Heart left ventricle (tissue), 16 donors: ENCODE results near the gene TMEM272. TPM values are rescaled to one million over a fixed set of nuclear protein-coding genes. Genes with fewer than 3 reads are reported as not detected.

Experiments
- ATAC-seq, 4 donors: fragments of 200-7000 bp; cut with Tn5 transposase; one replicate each; pipeline ENCODE4 v1.9.1; 2020 to 2022; ENCODE audit warnings: moderate library complexity in 4 of 4, mild to moderate bottlenecking in 3 of 4, moderate number of reproducible peaks in 1 of 4
- DNase-seq, 5 donors: peaks; one replicate each; pipeline ENCODE4 v3.0.0-alpha.2; 2020
- H3K27ac ChIP-seq, 12 donors: fragments of 200-600 bp; sonication (generic) in 4 of 12; one replicate each; pipeline versions ENCODE4 v1.5.0 to v1.8.0; 2016 to 2022; ENCODE audit warnings: mild to moderate bottlenecking in 2 of 12
- H3K27me3 ChIP-seq, 9 donors: fragments of 200-600 bp; sonication (generic) in 2 of 9; one replicate each; pipeline versions ENCODE4 v1.5.1 to v1.8.0; 2016 to 2022; ENCODE audit warnings: mild to moderate bottlenecking in 3 of 9
- H3K36me3 ChIP-seq, 9 donors: fragments of 200-600 bp; sonication (generic) in 2 of 9; one replicate each; pipeline versions ENCODE4 v1.5.0 to v1.8.0; 2018 to 2022; ENCODE audit warnings: mild to moderate bottlenecking in 2 of 9
- H3K4me1 ChIP-seq, 12 donors: fragments of 200-600 bp; sonication (generic) in 4 of 12; one replicate each; pipeline versions ENCODE4 v1.5.0 to v1.8.0; 2016 to 2022; ENCODE audit warnings: mild to moderate bottlenecking in 3 of 12
- H3K4me3 ChIP-seq, 12 donors: fragments of 200-600 bp; sonication (generic) in 4 of 12; one replicate each; pipeline versions ENCODE4 v1.5.0 to v1.8.0; 2017 to 2022; ENCODE audit warnings: mild to moderate bottlenecking in 9 of 12, moderate library complexity in 4 of 12
- H3K9me3 ChIP-seq, 12 donors: fragments of 200-600 bp; sonication (generic) in 4 of 12; one replicate each; pipeline versions ENCODE4 v1.5.0 to v1.8.0; 2016 to 2022; ENCODE audit warnings: mild to moderate bottlenecking in 1 of 12
- POLR2A ChIP-seq, 2 donors: fragments of 450-650 bp; IDR thresholded peaks; one replicate each; pipeline ENCODE4 v1.6.1; 2017; ENCODE audit warnings: antibody characterized with exemption in 2 of 2, mild to moderate bottlenecking in 2 of 2, moderate library complexity in 2 of 2
- WGBS, 4 donors: extraction: QIAGEN DNeasy Blood & Tissue Kit in 2 of 4; methylation state at CpG; one replicate each; pipeline versions ENCODE4 v1.1.5 to v1.1.7; 2013 to 2018; 5-methylcytosine and 5-hydroxymethylcytosine counted together
- intact Hi-C, 10 donors: fragments of 100-400 bp; cut with DNase I; formaldehyde crosslinking; loops; one replicate each; pipeline versions ENCODE4 v1.11.1 to v1.14.2; 2022
- polyA plus RNA-seq, 2 donors: library from polyadenylated mRNA; stranded (reverse); fragments of 200-250 nt; gene quantifications; one replicate each; pipeline ENCODE4 v1.2.3, GENCODE V29; 2013
- total RNA-seq, 9 donors: library from RNA; depleted of rRNA in 2 of 9; stranded (reverse); fragments of >200 nt in 2 of 9; fragmentation: NEBNext Ultra II Directional in 3 of 9; extraction: Animal tissue kit (Norgen Biotek cat#: 25700) in 3 of 9; gene quantifications; one replicate each; pipeline versions ENCODE4 v1.1.0 to v1.2.4, GENCODE V29; 2016 to 2023
- TF ChIP-seq, protein P1 (sequence below), 12 donors: fragments of 200-600 bp; sonication (generic) in 4 of 12; IDR thresholded peaks; one replicate each; pipeline versions ENCODE4 v1.5.0 to v1.8.0; 2018 to 2022; ENCODE audit warnings: antibody characterized with exemption in 12 of 12, mild to moderate bottlenecking in 5 of 12
- donor health status: ischemic (EF 13 %, LVEDD 7.1; RV severe dilation, severe dysfunction).
- donor health status: healthy with polysubstance abuse.
- donor health status: DM: no; HTN: yes; CAD: no.
- donor health status: DM: no; HTN: no; CAD: no.
- donor health status: ischemic (EF 25% LVEDD 6.9; RV normal size, moderate dysfunction).
- donor health status: ischemic (EF 25% LVEDD 5.7; RV mildly dilated, moderate dysfunction).
- donor health status: healthy.
- donor health status: DM: yes; HTN: yes; CAD: no.
- donor health status: ischemic (EF 35%, LVEDD 5.7; RV mildly dilated, moderate dysfunction).
- donor health status: nonischemic (EF 11% LVEDD 7.7; RV severe dilation, severe dysfunction).
- donor health status: DM: yes; HTN: yes; CAD: no.
- donor health status: PGD.
- donor health status: ischemic (EF 29% LVEDD 5.4; RV normal size, mild dysfunction).
- donor health status: nonischemic (EF 23%, LVEDD 6.1; RV moderate dilation, normal function).

The TMEM272 gene
- total and polyA plus RNA-seq, 11 donors, result 0.14 to 1.6 (median 0.33) TPM; not detected in 1

DNA sequence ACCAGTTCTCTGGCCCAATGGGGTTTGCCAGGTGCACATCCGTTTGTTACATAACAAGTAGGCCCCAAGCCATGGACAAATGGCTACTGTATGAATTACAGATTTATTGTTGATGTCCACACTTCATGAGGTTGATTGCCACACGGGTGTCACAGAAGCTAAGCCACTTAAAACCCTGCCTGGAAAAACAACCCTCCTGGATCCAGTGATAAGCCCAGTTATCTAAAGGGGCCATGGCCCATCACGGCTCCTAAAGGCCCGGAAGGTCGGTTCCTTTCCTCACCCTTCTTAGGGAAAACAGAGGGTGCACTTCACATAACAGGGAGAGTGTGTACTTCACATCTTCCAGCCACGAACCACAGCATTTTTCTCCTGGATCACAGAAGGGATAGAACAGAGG lies 4.1 kb downstream of the TMEM272 start:
- H3K4me1 ChIP-seq, result peaks cover 0 to 7% (median 0%) of the 10 kb centered on the region in 12 donors
- TF ChIP-seq, protein P1, sequence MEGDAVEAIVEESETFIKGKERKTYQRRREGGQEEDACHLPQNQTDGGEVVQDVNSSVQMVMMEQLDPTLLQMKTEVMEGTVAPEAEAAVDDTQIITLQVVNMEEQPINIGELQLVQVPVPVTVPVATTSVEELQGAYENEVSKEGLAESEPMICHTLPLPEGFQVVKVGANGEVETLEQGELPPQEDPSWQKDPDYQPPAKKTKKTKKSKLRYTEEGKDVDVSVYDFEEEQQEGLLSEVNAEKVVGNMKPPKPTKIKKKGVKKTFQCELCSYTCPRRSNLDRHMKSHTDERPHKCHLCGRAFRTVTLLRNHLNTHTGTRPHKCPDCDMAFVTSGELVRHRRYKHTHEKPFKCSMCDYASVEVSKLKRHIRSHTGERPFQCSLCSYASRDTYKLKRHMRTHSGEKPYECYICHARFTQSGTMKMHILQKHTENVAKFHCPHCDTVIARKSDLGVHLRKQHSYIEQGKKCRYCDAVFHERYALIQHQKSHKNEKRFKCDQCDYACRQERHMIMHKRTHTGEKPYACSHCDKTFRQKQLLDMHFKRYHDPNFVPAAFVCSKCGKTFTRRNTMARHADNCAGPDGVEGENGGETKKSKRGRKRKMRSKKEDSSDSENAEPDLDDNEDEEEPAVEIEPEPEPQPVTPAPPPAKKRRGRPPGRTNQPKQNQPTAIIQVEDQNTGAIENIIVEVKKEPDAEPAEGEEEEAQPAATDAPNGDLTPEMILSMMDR (IDR thresholded peaks at IDR 0.05), result no peak
- H3K27ac ChIP-seq, result no peak overlapping the region
- no peak overlapping the region for H3K4me3 ChIP-seq
- no peaks in the 10 kb centered on the region for H3K9me3 ChIP-seq
- DNase-seq (no peak), ATAC-seq (no peak)
- intact Hi-C loops, result loop anchor here in 1 of 10 donors (10.0 kb wide), 1 partner anchor 284 kb away; the partner anchor contains the start of gene NEK5
- H3K36me3 ChIP-seq, result no peaks in the 10 kb centered on the region
- H3K27me3 ChIP-seq, result peaks cover 0 to 5% (median 0%) of the 10 kb centered on the region in 9 donors
- WGBS, 4 donors, result 73 to 80% (median 77%) methylated on average over 6 of the region's 6 CpGs

DNA sequence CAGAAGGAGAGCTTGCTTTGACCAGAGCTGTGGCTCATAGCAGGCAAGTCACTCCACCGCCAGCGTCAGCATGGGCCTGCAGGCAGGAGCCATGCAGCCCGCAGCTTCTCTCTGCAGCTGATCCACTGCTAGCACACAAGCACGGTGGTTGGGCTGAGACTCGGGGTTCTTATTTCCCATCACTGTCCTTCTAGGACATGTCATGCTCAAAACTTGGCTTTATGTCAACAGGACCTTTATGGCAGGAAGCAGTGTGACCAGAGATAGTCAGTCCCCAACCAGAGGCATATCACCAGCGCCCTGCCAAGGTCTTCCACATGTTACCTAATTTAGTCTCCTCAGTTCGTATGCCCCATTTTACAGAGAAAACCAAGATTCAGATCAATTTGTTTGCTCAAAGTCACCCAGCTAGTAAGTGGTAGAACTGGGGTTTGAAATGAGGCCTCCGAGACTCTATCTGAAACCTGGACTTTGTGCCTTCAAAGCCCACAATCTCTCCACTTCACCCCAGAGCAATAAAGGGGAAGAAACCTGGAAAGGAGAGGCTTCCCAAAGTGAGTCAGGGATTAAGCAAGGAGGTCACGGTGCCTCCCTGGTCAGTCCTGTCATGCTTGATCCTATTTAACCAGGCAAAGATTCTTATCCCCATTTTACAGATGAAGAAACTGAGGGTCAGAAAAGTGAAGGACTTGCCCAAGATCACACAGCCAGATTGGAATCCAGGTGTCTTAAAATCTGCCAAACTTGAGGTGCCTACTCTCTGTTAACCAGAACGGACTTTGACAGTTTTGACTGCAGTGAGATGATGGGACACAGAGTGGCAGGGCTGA lies 5.1 kb downstream of the TMEM272 start:
- H3K27ac ChIP-seq, result no peak overlapping the region
- peaks cover 0 to 3% (median 0%) of the 10 kb centered on the region in 12 donors for H3K4me1 ChIP-seq
- no peak for TF ChIP-seq POLR2A (IDR thresholded peaks at IDR 0.05)
- TF ChIP-seq, protein P1 (IDR thresholded peaks at IDR 0.05), result no peak
- peak in 3 of 4 donors; percentile 18 to 63 (median 54) for ATAC-seq
- no peaks in the 10 kb centered on the region for H3K9me3 ChIP-seq
- H3K36me3 ChIP-seq, result no peaks in the 10 kb centered on the region
- intact Hi-C loops, result loop anchor here in 1 of 10 donors (10.0 kb wide), 1 partner anchor 285 kb away; the partner anchor contains the start of gene NEK5
- 61 to 72% (median 66%) methylated on average over 8 to 10 of the region's 10 CpGs for WGBS, 4 donors
- DNase-seq, result no peak
- no peak overlapping the region for H3K4me3 ChIP-seq
- peaks cover 0 to 5% (median 0%) of the 10 kb centered on the region in 9 donors for H3K27me3 ChIP-seq

DNA sequence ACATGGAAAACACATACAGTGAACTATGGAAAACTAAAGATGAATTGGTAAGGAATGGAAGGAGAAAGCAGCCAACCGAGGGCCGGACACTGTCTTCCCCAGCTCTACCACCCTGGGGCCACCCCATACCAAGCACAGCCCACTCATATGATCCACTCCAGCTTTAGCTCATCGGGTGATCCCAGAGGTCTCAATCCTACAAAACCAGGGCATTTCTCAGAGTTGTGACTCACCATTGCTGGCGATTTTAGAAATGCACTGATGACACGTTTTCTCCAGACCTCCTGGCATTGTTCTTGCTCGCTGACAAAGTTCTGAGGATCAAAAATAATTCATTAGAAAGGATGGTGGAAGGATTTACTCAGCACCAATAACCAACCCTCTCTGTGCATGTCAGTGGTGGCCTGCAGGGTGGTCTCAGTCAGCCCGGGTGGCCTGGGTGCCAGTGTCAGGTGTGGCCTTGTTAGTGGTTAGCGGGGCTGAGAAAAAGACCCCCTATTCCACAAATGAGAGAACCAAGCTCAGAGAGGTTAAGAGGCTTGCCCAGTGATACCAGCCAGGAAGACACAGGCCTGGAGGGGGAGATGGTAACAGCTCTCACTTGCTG lies 6.6 kb downstream of the TMEM272 start:
- Histone ChIP-seq H3K27ac (no peak overlapping the region), H3K9me3 (no peaks in the 10 kb centered on the region), H3K4me3 (no peak overlapping the region), H3K36me3 (no peaks in the 10 kb centered on the region), H3K27me3 (no peaks in the 10 kb centered on the region), H3K4me1 (peaks cover 0 to 3% (median 0%) of the 10 kb centered on the region in 12 donors)
- ATAC-seq, result no peak
- intact Hi-C loops, result no loop called here
- no peak for TF ChIP-seq POLR2A (IDR thresholded peaks at IDR 0.05)
- TF ChIP-seq, protein P1 (IDR thresholded peaks at IDR 0.05), result no peak
- no peak for DNase-seq
- 86 to 93% (median 92%) methylated on average over 7 to 8 of the region's 8 CpGs for WGBS, 4 donors

DNA sequence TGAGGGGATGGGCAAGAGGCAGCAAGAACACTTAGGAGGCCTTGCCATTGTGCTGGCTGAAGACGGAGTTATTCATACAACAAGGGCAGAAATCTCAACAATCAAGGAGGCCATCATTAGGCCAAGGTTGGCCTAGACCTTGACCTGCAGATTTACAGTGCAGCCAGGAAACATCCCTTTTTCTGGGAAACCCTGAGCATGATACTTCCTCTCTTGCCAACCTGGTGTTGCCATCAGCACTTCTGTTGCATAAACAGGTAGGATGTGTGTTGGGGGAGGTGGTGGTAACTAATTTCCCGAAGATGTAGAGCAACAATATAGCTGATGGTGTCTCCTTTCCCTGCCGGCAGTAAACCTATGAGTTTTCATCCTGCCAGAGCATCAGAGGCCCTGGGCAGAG lies 8.0 kb downstream of the TMEM272 start:
- no peaks in the 10 kb centered on the region for H3K27me3 ChIP-seq
- no peak overlapping the region for H3K27ac ChIP-seq
- no peaks in the 10 kb centered on the region for H3K9me3 ChIP-seq
- TF ChIP-seq POLR2A (IDR thresholded peaks at IDR 0.05), result no peak
- TF ChIP-seq, protein P1 (IDR thresholded peaks at IDR 0.05), result no peak
- peaks cover 0 to 6% (median 0%) of the 10 kb centered on the region in 12 donors for H3K4me1 ChIP-seq
- DNase-seq, result no peak
- peak in 1 of 4 donors; percentile 19 for ATAC-seq
- H3K4me3 ChIP-seq, result no peak overlapping the region
- no peaks in the 10 kb centered on the region for H3K36me3 ChIP-seq
- intact Hi-C loops, result no loop called here
- WGBS, 4 donors, result 89 to 98% (median 93%) methylated on average over 3 of the region's 3 CpGs
